ENCODE results near the gene YIPF5. TPM values are rescaled to one million over a fixed set of nuclear protein-coding genes. Genes with fewer than 3 reads are reported as not detected.

The YIPF5 gene
- total and polyA plus RNA-seq, 2 donors, result 15.2 to 23.6 TPM

- 95% methylated on average over 3 of the region's 3 CpGs for WGBS
- Histone ChIP-seq H3K9me3 (ENCODE audit: control insufficient read depth in 2 of 2, insufficient read depth in 1 of 2, low read length in 1 of 2) (no peaks in the 10 kb centered on the region), H3K4me1 (ENCODE audit: control insufficient read depth in 2 of 2, insufficient read depth in 2 of 2, low read length in 2 of 2) (peaks cover 2 to 5% of the 10 kb centered on the region in 2 donors), H3K4me3 (ENCODE audit: low read length in 2 of 2) (no peak overlapping the region), H3K27me3 (ENCODE audit: control insufficient read depth in 2 of 2, insufficient read depth in 1 of 2, low read length in 1 of 2) (no peaks in the 10 kb centered on the region), H3K27ac (ENCODE audit: low read depth in 1 of 2, low read length in 1 of 2) (no peak overlapping the region), H3K36me3 (ENCODE audit: control insufficient read depth in 2 of 2, insufficient read depth in 2 of 2, low read length in 1 of 2) (peaks cover 5 to 23% of the 10 kb centered on the region in 2 donors)
- no peak for DNase-seq (ENCODE audit: low read depth in 6 of 9, low spot score in 9 of 9)
Observed at GRCh38 chr5:144167998-144168397, 2.5 kb downstream of the YIPF5 start.

DNA sequence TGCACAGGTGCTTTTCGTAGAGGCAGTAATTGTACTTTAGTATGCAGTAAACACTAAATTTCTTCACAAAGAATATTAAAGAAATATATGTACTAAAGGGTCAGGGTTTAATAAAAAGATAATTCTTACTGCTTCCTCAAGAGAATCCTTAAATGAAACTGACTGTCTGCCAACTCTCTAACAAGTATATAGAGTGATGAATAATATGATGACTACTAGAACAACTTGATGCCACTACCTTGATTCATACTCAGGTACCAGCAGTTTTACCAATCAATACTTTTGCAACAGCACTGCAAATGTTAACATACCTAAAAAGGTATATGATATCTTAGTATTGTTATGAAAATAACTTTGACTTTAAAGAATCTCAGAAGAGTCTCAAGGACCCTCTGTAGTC, 3.8 kb downstream of the YIPF5 start:
- Histone ChIP-seq H3K36me3 (ENCODE audit: control insufficient read depth in 2 of 2, insufficient read depth in 2 of 2, low read length in 1 of 2) (peaks cover 9 to 35% of the 10 kb centered on the region in 2 donors), H3K4me3 (ENCODE audit: low read length in 2 of 2) (no peak overlapping the region), H3K27ac (ENCODE audit: low read depth in 1 of 2, low read length in 1 of 2) (no peak overlapping the region), H3K9me3 (ENCODE audit: control insufficient read depth in 2 of 2, insufficient read depth in 1 of 2, low read length in 1 of 2) (no peaks in the 10 kb centered on the region), H3K4me1 (ENCODE audit: control insufficient read depth in 2 of 2, insufficient read depth in 2 of 2, low read length in 2 of 2) (peaks cover 2 to 5% of the 10 kb centered on the region in 2 donors), H3K27me3 (ENCODE audit: control insufficient read depth in 2 of 2, insufficient read depth in 1 of 2, low read length in 1 of 2) (no peaks in the 10 kb centered on the region)
- WGBS, result 96% methylated on average over 1 of the region's 1 CpG
- DNase-seq (ENCODE audit: low read depth in 6 of 9, low spot score in 9 of 9), result no peak

GRCh38 chr5:144162686-144163085, 7.8 kb downstream of the YIPF5 start:
- WGBS, result 98% methylated on average over 1 of the region's 1 CpG
- H3K9me3 ChIP-seq (ENCODE audit: control insufficient read depth in 2 of 2, insufficient read depth in 1 of 2, low read length in 1 of 2), result no peaks in the 10 kb centered on the region
- no peaks in the 10 kb centered on the region for H3K27me3 ChIP-seq (ENCODE audit: control insufficient read depth in 2 of 2, insufficient read depth in 1 of 2, low read length in 1 of 2)
- no peak for DNase-seq (ENCODE audit: low read depth in 6 of 9, low spot score in 9 of 9)
- no peaks in the 10 kb centered on the region for H3K4me1 ChIP-seq (ENCODE audit: control insufficient read depth in 2 of 2, insufficient read depth in 2 of 2, low read length in 2 of 2)
- H3K27ac ChIP-seq (ENCODE audit: low read depth in 1 of 2, low read length in 1 of 2), result no peak overlapping the region
- no peak overlapping the region for H3K4me3 ChIP-seq (ENCODE audit: low read length in 2 of 2)
- H3K36me3 ChIP-seq (ENCODE audit: control insufficient read depth in 2 of 2, insufficient read depth in 2 of 2, low read length in 1 of 2), result peaks cover 13 to 47% of the 10 kb centered on the region in 2 donors

- Histone ChIP-seq H3K27me3 (ENCODE audit: control insufficient read depth in 2 of 2, insufficient read depth in 1 of 2, low read length in 1 of 2) (no peaks in the 10 kb centered on the region), H3K9me3 (ENCODE audit: control insufficient read depth in 2 of 2, insufficient read depth in 1 of 2, low read length in 1 of 2) (no peaks in the 10 kb centered on the region), H3K4me1 (ENCODE audit: control insufficient read depth in 2 of 2, insufficient read depth in 2 of 2, low read length in 2 of 2) (no peaks in the 10 kb centered on the region), H3K4me3 (ENCODE audit: low read length in 2 of 2) (no peak overlapping the region), H3K36me3 (ENCODE audit: control insufficient read depth in 2 of 2, insufficient read depth in 2 of 2, low read length in 1 of 2) (peaks cover 4 to 16% of the 10 kb centered on the region in 2 donors), H3K27ac (ENCODE audit: low read depth in 1 of 2, low read length in 1 of 2) (no peak overlapping the region)
- DNase-seq (ENCODE audit: low read depth in 6 of 9, low spot score in 9 of 9), result no peak
- WGBS, result 97% methylated on average over 2 of the region's 2 CpGs
Observed at GRCh38 chr5:144156767-144157171, 13.7 kb downstream of the YIPF5 start.

- 96% methylated on average over 3 of the region's 3 CpGs for WGBS
- Histone ChIP-seq H3K27ac (ENCODE audit: low read depth in 1 of 2, low read length in 1 of 2) (no peak overlapping the region), H3K9me3 (ENCODE audit: control insufficient read depth in 2 of 2, insufficient read depth in 1 of 2, low read length in 1 of 2) (no peaks in the 10 kb centered on the region), H3K4me3 (ENCODE audit: low read length in 2 of 2) (no peak overlapping the region), H3K27me3 (ENCODE audit: control insufficient read depth in 2 of 2, insufficient read depth in 1 of 2, low read length in 1 of 2) (no peaks in the 10 kb centered on the region), H3K4me1 (ENCODE audit: control insufficient read depth in 2 of 2, insufficient read depth in 2 of 2, low read length in 2 of 2) (no peaks in the 10 kb centered on the region), H3K36me3 (ENCODE audit: control insufficient read depth in 2 of 2, insufficient read depth in 2 of 2, low read length in 1 of 2) (no peaks in the 10 kb centered on the region)
- DNase-seq (ENCODE audit: low read depth in 6 of 9, low spot score in 9 of 9), result no peak
Observed at GRCh38 chr5:144151026-144151425, 19.4 kb downstream of the YIPF5 start.

DNA sequence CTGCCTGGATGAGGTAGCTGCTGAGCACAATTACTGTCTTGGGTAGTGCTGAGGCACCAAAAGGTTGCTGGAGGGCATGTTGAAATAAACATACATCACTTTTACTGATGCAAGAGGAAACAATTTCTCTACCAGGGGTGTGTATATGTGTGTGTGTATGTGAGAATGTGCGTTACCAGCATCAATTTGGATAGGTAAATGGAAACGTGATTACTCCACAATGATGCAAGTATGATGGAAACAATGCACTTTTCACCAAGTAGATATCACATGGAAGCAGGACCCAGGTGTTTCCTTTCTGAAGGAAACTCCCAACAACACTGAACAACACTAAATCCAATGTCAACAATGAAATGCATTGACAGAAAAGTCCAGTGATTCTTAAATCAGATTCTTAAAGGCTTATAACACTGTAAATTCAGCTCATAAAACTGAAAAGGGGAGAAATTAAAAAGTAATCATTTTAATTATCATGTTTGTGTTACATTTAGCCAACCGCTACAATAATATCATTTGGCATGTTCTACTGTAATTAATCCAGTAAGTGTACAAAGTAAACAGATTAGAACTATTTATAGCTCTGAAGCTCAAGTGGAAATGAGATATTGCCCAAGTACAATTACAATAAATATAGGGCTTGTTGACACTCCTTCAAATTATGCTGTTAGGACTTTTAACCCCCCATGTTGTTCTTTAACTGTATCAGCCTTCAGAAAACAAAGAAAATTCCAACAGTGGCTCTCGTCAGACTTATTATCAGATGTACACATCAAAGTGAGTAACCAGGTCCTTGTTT, 25.3 kb downstream of the YIPF5 start:
- no peak overlapping the region for H3K27ac ChIP-seq (ENCODE audit: low read depth in 1 of 2, low read length in 1 of 2)
- H3K9me3 ChIP-seq (ENCODE audit: control insufficient read depth in 2 of 2, insufficient read depth in 1 of 2, low read length in 1 of 2), result no peaks in the 10 kb centered on the region
- H3K36me3 ChIP-seq (ENCODE audit: control insufficient read depth in 2 of 2, insufficient read depth in 2 of 2, low read length in 1 of 2), result no peaks in the 10 kb centered on the region
- no peak for DNase-seq (ENCODE audit: low read depth in 6 of 9, low spot score in 9 of 9)
- peaks cover 0 to 7% of the 10 kb centered on the region in 2 donors for H3K4me1 ChIP-seq (ENCODE audit: control insufficient read depth in 2 of 2, insufficient read depth in 2 of 2, low read length in 2 of 2)
- no peak overlapping the region for H3K4me3 ChIP-seq (ENCODE audit: low read length in 2 of 2)
- WGBS, result 76% methylated on average over 4 of the region's 4 CpGs
- no peaks in the 10 kb centered on the region for H3K27me3 ChIP-seq (ENCODE audit: control insufficient read depth in 2 of 2, insufficient read depth in 1 of 2, low read length in 1 of 2)

DNA sequence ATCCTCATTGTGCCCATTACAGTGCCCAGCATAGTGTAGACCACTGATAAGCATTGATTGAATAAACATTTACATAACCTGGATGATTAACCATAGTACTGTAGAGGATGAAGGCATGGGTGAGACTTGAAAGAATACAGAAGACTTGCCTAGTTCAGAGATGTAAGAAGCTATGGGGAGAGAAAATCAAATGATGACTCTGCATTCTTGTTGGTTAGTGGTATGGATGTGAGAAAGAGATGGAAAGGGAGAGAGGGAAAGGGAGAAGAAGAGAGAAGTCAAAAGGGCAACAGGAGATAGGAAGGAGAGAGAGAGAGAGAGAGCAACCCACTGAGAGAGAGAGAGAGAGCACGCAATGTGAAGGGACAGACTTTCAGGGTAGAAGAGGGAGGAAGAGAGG, 26.8 kb downstream of the YIPF5 start:
- Histone ChIP-seq H3K4me3 (ENCODE audit: low read length in 2 of 2) (no peak overlapping the region), H3K27ac (ENCODE audit: low read depth in 1 of 2, low read length in 1 of 2) (no peak overlapping the region), H3K9me3 (ENCODE audit: control insufficient read depth in 2 of 2, insufficient read depth in 1 of 2, low read length in 1 of 2) (no peaks in the 10 kb centered on the region), H3K36me3 (ENCODE audit: control insufficient read depth in 2 of 2, insufficient read depth in 2 of 2, low read length in 1 of 2) (no peaks in the 10 kb centered on the region), H3K27me3 (ENCODE audit: control insufficient read depth in 2 of 2, insufficient read depth in 1 of 2, low read length in 1 of 2) (no peaks in the 10 kb centered on the region), H3K4me1 (ENCODE audit: control insufficient read depth in 2 of 2, insufficient read depth in 2 of 2, low read length in 2 of 2) (peaks cover 0 to 7% of the 10 kb centered on the region in 2 donors)
- no peak for DNase-seq (ENCODE audit: low read depth in 6 of 9, low spot score in 9 of 9)
- 94% methylated on average over 1 of the region's 1 CpG for WGBS

DNA sequence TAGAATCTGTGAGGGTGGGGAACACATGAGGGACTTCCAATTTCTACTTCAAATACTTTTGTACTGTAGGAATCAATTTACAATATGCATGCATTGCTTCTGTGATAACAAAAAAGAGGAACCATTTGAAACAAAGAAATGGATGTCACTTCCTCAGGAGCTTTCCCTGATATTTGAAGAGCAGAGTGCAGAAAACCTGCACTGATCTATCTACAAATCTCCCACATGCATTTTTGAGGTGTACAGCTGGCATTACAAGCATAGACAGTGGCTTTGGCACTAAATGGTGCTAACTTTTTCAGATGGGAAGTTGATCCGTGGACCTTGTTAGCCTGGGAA, 27.7 kb downstream of the YIPF5 start:
- WGBS, result 53% methylated on average over 1 of the region's 1 CpG

DNA sequence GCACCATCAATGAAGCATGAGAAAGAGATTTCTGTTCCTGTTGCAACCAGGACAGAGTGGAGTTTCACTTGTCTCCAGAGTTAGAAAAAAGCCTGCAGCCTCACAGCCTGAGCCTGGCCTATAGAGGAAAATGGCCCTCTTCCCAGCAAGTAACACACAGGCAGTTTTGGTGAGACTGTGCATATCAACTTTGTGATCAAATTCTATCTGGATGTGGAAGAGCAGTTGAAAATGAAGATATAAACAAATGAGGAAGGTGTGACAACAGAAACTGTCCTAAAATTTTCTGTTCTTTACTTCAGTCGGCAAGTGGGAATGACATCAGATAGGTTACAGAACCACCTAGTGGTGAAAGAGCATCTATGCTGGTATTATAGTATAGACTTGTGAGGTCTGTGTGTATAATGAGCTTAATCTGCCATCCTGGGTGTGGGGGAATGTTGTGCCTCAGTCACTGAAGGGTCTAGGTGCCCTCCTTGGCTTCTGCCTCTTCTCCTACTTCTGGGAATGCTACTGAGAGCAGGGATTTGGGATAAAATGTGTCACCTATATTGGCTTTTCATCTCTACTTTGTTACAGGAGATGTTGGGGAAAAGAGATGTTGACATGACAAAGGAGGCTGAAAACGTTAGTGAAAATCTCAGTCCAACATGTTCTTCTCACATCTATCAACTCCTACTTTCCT, 28.2 kb downstream of the YIPF5 start:
- Histone ChIP-seq H3K9me3 (ENCODE audit: control insufficient read depth in 2 of 2, insufficient read depth in 1 of 2, low read length in 1 of 2) (no peaks in the 10 kb centered on the region), H3K27ac (ENCODE audit: low read depth in 1 of 2, low read length in 1 of 2) (peak overlapping the region in 1 of 2 donors; percentile 74), H3K36me3 (ENCODE audit: control insufficient read depth in 2 of 2, insufficient read depth in 2 of 2, low read length in 1 of 2) (no peaks in the 10 kb centered on the region), H3K4me1 (ENCODE audit: control insufficient read depth in 2 of 2, insufficient read depth in 2 of 2, low read length in 2 of 2) (peaks cover 0 to 7% of the 10 kb centered on the region in 2 donors), H3K27me3 (ENCODE audit: control insufficient read depth in 2 of 2, insufficient read depth in 1 of 2, low read length in 1 of 2) (no peaks in the 10 kb centered on the region), H3K4me3 (ENCODE audit: low read length in 2 of 2) (no peak overlapping the region)
- DNase-seq (ENCODE audit: low read depth in 6 of 9, low spot score in 9 of 9), result peak in 2 of 9 donors; percentile 6 to 43
- WGBS, result 9% methylated on average over 2 of the region's 2 CpGs

More for the DNA sequence above, 27.7 kb downstream of the YIPF5 start:
- Histone ChIP-seq H3K9me3 (ENCODE audit: control insufficient read depth in 2 of 2, insufficient read depth in 1 of 2, low read length in 1 of 2) (no peaks in the 10 kb centered on the region), H3K4me3 (ENCODE audit: low read length in 2 of 2) (no peak overlapping the region), H3K27ac (ENCODE audit: low read depth in 1 of 2, low read length in 1 of 2) (peak overlapping the region in 1 of 2 donors; percentile 74), H3K36me3 (ENCODE audit: control insufficient read depth in 2 of 2, insufficient read depth in 2 of 2, low read length in 1 of 2) (no peaks in the 10 kb centered on the region), H3K4me1 (ENCODE audit: control insufficient read depth in 2 of 2, insufficient read depth in 2 of 2, low read length in 2 of 2) (peaks cover 0 to 7% of the 10 kb centered on the region in 2 donors), H3K27me3 (ENCODE audit: control insufficient read depth in 2 of 2, insufficient read depth in 1 of 2, low read length in 1 of 2) (no peaks in the 10 kb centered on the region)
- DNase-seq (ENCODE audit: low read depth in 6 of 9, low spot score in 9 of 9), result no peak
